Measurements from ENCODE around the gene CD300A.

CD300A gene

GRCh38 chr17:74466111-74466827 is at the start of gene CD300A:
Gene CD300A (plus strand): TSS chr17:74466634. CDS start chr17:74466704, 70 bp downstream.
- DNase-seq = peak in 1 of 2 experiments; percentile 49

GRCh38 chr17:74417178-74418045 is 49.0 kb upstream of the CD300A start:
- DNase-seq = peak; percentile 27 to 36

GRCh38 chr17:74419928-74420411 is 46.5 kb upstream of the CD300A start:
- no peak for DNase-seq

DNA sequence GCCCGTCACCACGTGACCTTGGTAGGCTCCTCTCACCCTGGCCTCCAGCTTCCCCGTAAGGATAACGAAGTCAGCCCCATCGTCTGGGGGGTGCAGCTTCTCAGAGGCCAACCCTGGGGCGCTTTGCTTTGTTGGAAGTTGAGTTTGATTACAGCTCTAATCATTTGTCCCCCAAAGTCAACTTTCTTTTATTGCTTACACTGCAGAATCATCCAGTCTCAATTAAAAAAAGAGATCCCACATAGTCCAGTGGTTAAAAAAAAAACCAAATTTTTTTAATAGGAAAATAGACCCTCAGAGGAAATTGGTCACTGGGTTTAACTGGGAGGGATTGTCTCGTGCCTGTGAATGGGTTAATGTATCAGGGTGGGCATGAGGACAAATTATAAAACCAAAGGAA is 42.3 kb upstream of the CD300A start:
- DNase-seq = no peak

GRCh38 chr17:74424657-74425056 is 41.8 kb upstream of the CD300A start:
- DNase-seq = no peak

- no peak for DNase-seq
Observed at GRCh38 chr17:74426551-74427047, 39.8 kb upstream of the CD300A start.

DNA sequence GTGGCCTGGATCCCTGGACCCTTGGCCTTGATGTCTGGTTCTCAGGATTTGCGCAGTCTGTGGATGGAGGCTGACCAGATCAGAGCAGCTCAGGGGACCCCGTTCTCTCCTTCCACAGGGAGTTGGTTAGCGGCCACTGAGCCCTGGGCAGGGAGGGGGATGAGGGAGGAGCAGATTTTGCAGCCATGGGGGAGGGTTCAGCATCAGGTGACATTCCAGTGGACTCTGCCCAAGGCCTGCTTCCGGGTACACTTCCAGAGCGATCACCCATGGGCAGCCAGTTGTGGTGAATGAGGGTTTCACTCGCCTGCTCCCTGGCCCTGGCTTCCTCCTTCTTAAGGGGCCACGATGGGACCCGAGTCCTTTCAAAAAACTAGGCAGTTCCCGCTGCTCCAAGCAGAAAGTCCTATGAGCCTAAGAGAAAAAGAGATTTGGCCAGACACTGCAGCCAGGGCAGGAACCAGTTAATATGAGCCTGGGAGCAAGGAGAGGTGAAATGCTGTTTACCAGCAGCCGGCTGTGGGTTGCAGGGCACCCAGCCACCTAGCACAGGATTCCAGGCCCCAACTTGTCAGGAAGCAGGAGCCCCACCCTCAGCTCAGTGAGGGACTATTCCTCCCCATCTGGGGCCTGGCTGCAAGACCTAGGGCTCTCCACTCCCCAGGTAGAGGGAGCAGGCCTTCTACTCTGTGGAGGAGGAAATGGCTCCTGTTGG is 39.2 kb upstream of the CD300A start:
- DNase-seq = no peak

- no peak for DNase-seq
Observed at GRCh38 chr17:74427763-74428153, 38.7 kb upstream of the CD300A start.

- no peak for DNase-seq
Observed at GRCh38 chr17:74429604-74430384, 36.6 kb upstream of the CD300A start.

GRCh38 chr17:74430385-74430705 is 36.1 kb upstream of the CD300A start:
- DNase-seq = no peak

GRCh38 chr17:74430706-74431567 is 35.5 kb upstream of the CD300A start:
- DNase-seq = peak in 1 of 2 experiments; percentile 42

- DNase-seq = peak; percentile 62 to 74
Observed at GRCh38 chr17:74431568-74432423, 34.6 kb upstream of the CD300A start, which contains the start of gene GPRC5C. Gene GPRC5C (plus strand): TSS chr17:74432088. CDS start chr17:74439777, 7,689 bp downstream.

GRCh38 chr17:74432424-74432690 is 34.1 kb upstream of the CD300A start:
- DNase-seq = no peak

- DNase-seq = no peak
Observed at GRCh38 chr17:74432766-74433391, 33.6 kb upstream of the CD300A start.

- DNase-seq = no peak
Observed at GRCh38 chr17:74433421-74434121, 32.9 kb upstream of the CD300A start.

DNA sequence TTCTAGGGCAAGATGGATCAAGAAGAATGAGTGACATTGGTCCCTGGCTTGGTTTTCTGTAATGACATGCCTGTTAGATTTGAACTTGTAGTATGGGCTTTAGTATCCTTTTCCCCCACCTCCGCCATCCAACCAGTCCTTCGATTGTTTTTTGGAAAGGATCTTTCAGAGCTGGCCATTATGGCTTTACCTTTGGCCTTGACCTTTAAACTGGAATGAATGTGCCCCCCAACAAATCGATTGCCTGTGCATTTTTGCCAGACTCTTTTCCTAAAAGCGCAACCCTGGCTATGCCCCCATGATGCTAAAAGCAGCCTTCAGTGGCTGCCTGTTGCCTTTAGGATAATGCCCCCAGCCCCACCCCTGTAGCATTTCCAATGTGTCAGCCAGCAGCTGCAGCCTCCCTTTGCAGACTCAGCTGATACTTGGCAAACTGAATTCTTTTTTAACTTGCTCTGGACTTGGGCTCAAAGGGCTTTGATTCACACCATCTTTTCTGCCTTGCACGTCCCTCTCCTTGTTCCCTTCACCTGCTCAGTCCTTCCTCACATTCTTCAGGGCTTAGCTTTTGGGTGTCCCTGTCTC is 30.6 kb upstream of the CD300A start:
- DNase-seq = no peak

GRCh38 chr17:74437702-74438101 is 28.7 kb upstream of the CD300A start:
- peak in 1 of 2 experiments; percentile 49 for DNase-seq

- DNase-seq = no peak
Observed at GRCh38 chr17:74439691-74440567, 26.5 kb upstream of the CD300A start.
